ENCODE data around the gene RERG. TPM values are rescaled to one million over a fixed set of nuclear protein-coding genes. Genes with fewer than 3 reads are reported as not detected.
"Not testable (repeated sequence)": the region's sequence is repeated elsewhere in the genome, so short reads cannot be mapped to it uniquely, and the experiment has no call there.

The RERG gene
- total RNA-seq, 2 donors from 2014 or later = 0.84 to 5.3 TPM

- Histone ChIP-seq H3K27me3 (no peaks in the 10 kb centered on the region), H3K27ac (no peak overlapping the region), H3K9ac (ENCODE audit: low read depth in 2 of 2, low read length in 2 of 2) (no peak overlapping the region), H3K4me1 (no peaks in the 10 kb centered on the region), H3K9me3 (no peaks in the 10 kb centered on the region), H3K36me3 (no peaks in the 10 kb centered on the region), H3K4me3 (no peak overlapping the region)
- intact Hi-C loops (cut with DNase I) = loop anchor here (5.0 kb wide), 1 partner anchor 295 kb away; no protein-coding TSS in a partner anchor
- peak; percentile 45 for DNase-seq
- TF ChIP-seq CTCF (IDR thresholded peaks at IDR 0.05) = peak; percentile 57
These were observed 5.9 kb upstream of the RERG start for GRCh38 chr12:15227004-15227679.

- not testable (repeated sequence) for H3K4me3 ChIP-seq; H3K9ac ChIP-seq (ENCODE audit: low read depth in 2 of 2, low read length in 2 of 2); H3K36me3 ChIP-seq; DNase-seq; H3K27me3 ChIP-seq; H3K9me3 ChIP-seq; H3K4me1 ChIP-seq; H3K27ac ChIP-seq
- intact Hi-C loops (cut with DNase I) = loop anchor here (5.0 kb wide), 1 partner anchor 296 kb away; no protein-coding TSS in a partner anchor
These were observed 4.6 kb upstream of the RERG start for GRCh38 chr12:15225863-15226218.

- no peaks in the 10 kb centered on the region for H3K27me3 ChIP-seq
- TF ChIP-seq CTCF (IDR thresholded peaks at IDR 0.05) = no peak
- H3K9ac ChIP-seq (ENCODE audit: low read depth in 2 of 2, low read length in 2 of 2) = no peak overlapping the region
- no peak overlapping the region for H3K27ac ChIP-seq
- H3K4me3 ChIP-seq = no peak overlapping the region
- no peaks in the 10 kb centered on the region for H3K9me3 ChIP-seq
- no peaks in the 10 kb centered on the region for H3K36me3 ChIP-seq
- DNase-seq = no peak
- intact Hi-C loops (cut with DNase I) = loop anchor here (5.0 kb wide), 1 partner anchor 297 kb away; no protein-coding TSS in a partner anchor
- no peaks in the 10 kb centered on the region for H3K4me1 ChIP-seq
These were observed 4.1 kb upstream of the RERG start for GRCh38 chr12:15225136-15225862.

GRCh38 chr12:15222219-15222618, 1.0 kb upstream of the RERG start:
- DNase-seq = no peak
- H3K9me3 ChIP-seq = no peaks in the 10 kb centered on the region
- no peaks in the 10 kb centered on the region for H3K36me3 ChIP-seq
- H3K4me1 ChIP-seq = no peaks in the 10 kb centered on the region
- TF ChIP-seq CTCF (IDR thresholded peaks at IDR 0.05) = no peak
- no peak overlapping the region for H3K4me3 ChIP-seq
- no peaks in the 10 kb centered on the region for H3K27me3 ChIP-seq
- H3K9ac ChIP-seq (ENCODE audit: low read depth in 2 of 2, low read length in 2 of 2) = no peak overlapping the region
- H3K27ac ChIP-seq = no peak overlapping the region
- intact Hi-C loops (cut with DNase I) = loop anchor here (5.0 kb wide), 3 partner anchors 45 to 225 kb away; no protein-coding TSS in a partner anchor

- Histone ChIP-seq H3K9ac (ENCODE audit: low read depth in 2 of 2, low read length in 2 of 2) (peak overlapping the region in 1 of 2 donors; percentile 52), H3K4me1 (no peaks in the 10 kb centered on the region), H3K36me3 (no peaks in the 10 kb centered on the region), H3K27me3 (no peaks in the 10 kb centered on the region), H3K27ac (no peak overlapping the region), H3K9me3 (no peaks in the 10 kb centered on the region), H3K4me3 (peak overlapping the region; percentile 32)
- intact Hi-C loops (cut with DNase I) = loop anchor here (5.0 kb wide), 3 partner anchors 47 to 223 kb away; no protein-coding TSS in a partner anchor
- no peak for TF ChIP-seq CTCF (IDR thresholded peaks at IDR 0.05)
- no peak for DNase-seq
These were observed 766 bp downstream of the RERG start for GRCh38 chr12:15220451-15220850.

GRCh38 chr12:15218794-15219193, 2.4 kb downstream of the RERG start:
- Histone ChIP-seq H3K27me3 (no peaks in the 10 kb centered on the region), H3K4me3 (no peak overlapping the region), H3K9me3 (no peaks in the 10 kb centered on the region), H3K27ac (no peak overlapping the region), H3K9ac (ENCODE audit: low read depth in 2 of 2, low read length in 2 of 2) (no peak overlapping the region), H3K36me3 (no peaks in the 10 kb centered on the region), H3K4me1 (no peaks in the 10 kb centered on the region)
- intact Hi-C loops (cut with DNase I) = no loop called here
- no peak for DNase-seq
- TF ChIP-seq CTCF (IDR thresholded peaks at IDR 0.05) = no peak
